Cardiac muscle cell (in vitro differentiated cells and primary cell): ENCODE measurements around the gene PCSK2. TPM values are rescaled to one million over a fixed set of nuclear protein-coding genes. Genes with fewer than 3 reads are reported as not detected.
A peak's percentile ranks its signal among the peaks of the same experiment; 100 is the strongest.

Experiments
- DNase-seq, 2 donors: peaks; one replicate each; pipeline versions ENCODE4 v3.0.0 to v3.0.0-alpha.2; 2010 to 2017; ENCODE audit warnings: low read depth in 1 of 2, low spot score in 1 of 2
- H3K27ac ChIP-seq: fragments of 200-600 bp; sonication (generic); 2 replicates; pipeline ENCODE4 v1.5.1; 2016
- H3K27me3 ChIP-seq: fragments of 200-600 bp; sonication (generic); 2 replicates; pipeline ENCODE4 v1.6.0; 2016; ENCODE audit warnings: control low read depth
- H3K36me3 ChIP-seq: fragments of 200-600 bp; sonication (generic); 2 replicates; pipeline ENCODE4 v1.5.1; 2016; ENCODE audit warnings: control low read depth
- H3K4me1 ChIP-seq: fragments of 200-600 bp; sonication (generic); 2 replicates; pipeline ENCODE4 v1.8.1; 2017; ENCODE audit warnings: low read depth, mild to moderate bottlenecking, mixed run types
- H3K4me3 ChIP-seq: fragments of 200-600 bp; sonication (generic); 2 replicates; pipeline ENCODE4 v1.5.1; 2016; ENCODE audit warnings: mild to moderate bottlenecking
- H3K9me3 ChIP-seq: fragments of 200-600 bp; sonication (generic); 2 replicates; pipeline ENCODE4 v1.5.1; 2017; ENCODE audit warnings: low read depth, mild to moderate bottlenecking, control low read depth
- CTCF ChIP-seq: IDR thresholded peaks from 2 replicates; pipeline ENCODE4 v1.5.1; 2012; ENCODE audit warnings: low read depth, mild to moderate bottlenecking, low read length
- polyA plus RNA-seq: library from polyadenylated mRNA; unstranded; fragments of >200 nt; fragmentation: Nextera tagmentation; extraction: Ambion mirVana; gene quantifications from 2 replicates; pipeline ENCODE4 v1.2.1, GENCODE V29; 2016
- total RNA-seq: library from RNA; depleted of rRNA; stranded (reverse); fragments of >200 nt; gene quantifications from 2 replicates; pipeline ENCODE4 v1.2.3, GENCODE V29; 2016

Gene PCSK2
- total and polyA plus RNA-seq, 2 experiments from 2014 or later: 0.12 to 0.66 TPM

GRCh38 chr20:17202030-17202429 is 24.8 kb upstream of the PCSK2 start:
- no peaks in the 10 kb centered on the region for H3K27me3 ChIP-seq
- H3K36me3 ChIP-seq: no peaks in the 10 kb centered on the region
- TF ChIP-seq CTCF: no peak
- no peaks in the 10 kb centered on the region for H3K9me3 ChIP-seq
- no peak overlapping the region for H3K27ac ChIP-seq
- no peak overlapping the region for H3K4me3 ChIP-seq
- DNase-seq: no peak
- no peaks in the 10 kb centered on the region for H3K4me1 ChIP-seq

GRCh38 chr20:17202673-17203072 is 24.2 kb upstream of the PCSK2 start:
- DNase-seq: peak in 1 of 2 donors; percentile 43
- Histone ChIP-seq H3K4me3 (no peak overlapping the region), H3K36me3 (no peaks in the 10 kb centered on the region), H3K27ac (no peak overlapping the region), H3K27me3 (no peaks in the 10 kb centered on the region), H3K9me3 (no peaks in the 10 kb centered on the region), H3K4me1 (no peaks in the 10 kb centered on the region)
- no peak for TF ChIP-seq CTCF

- Histone ChIP-seq H3K4me1 (no peaks in the 10 kb centered on the region), H3K27me3 (no peaks in the 10 kb centered on the region), H3K9me3 (no peaks in the 10 kb centered on the region), H3K27ac (no peak overlapping the region), H3K36me3 (no peaks in the 10 kb centered on the region), H3K4me3 (no peak overlapping the region)
- TF ChIP-seq CTCF: no peak
- no peak for DNase-seq
Measured at GRCh38 chr20:17205084-17205813, 21.6 kb upstream of the PCSK2 start.

- Histone ChIP-seq H3K4me3 (no peak overlapping the region), H3K27me3 (no peaks in the 10 kb centered on the region), H3K9me3 (no peaks in the 10 kb centered on the region), H3K27ac (no peak overlapping the region), H3K36me3 (no peaks in the 10 kb centered on the region), H3K4me1 (no peaks in the 10 kb centered on the region)
- no peak for TF ChIP-seq CTCF
- DNase-seq: no peak
Measured at GRCh38 chr20:17210387-17210786, 16.5 kb upstream of the PCSK2 start.

- no peak for DNase-seq
- Histone ChIP-seq H3K27me3 (no peaks in the 10 kb centered on the region), H3K36me3 (no peaks in the 10 kb centered on the region), H3K9me3 (no peaks in the 10 kb centered on the region), H3K4me1 (no peaks in the 10 kb centered on the region), H3K27ac (no peak overlapping the region), H3K4me3 (no peak overlapping the region)
- TF ChIP-seq CTCF: no peak
Measured at GRCh38 chr20:17210983-17211382, 15.9 kb upstream of the PCSK2 start.
